ENCODE data around the gene GALNT16.

Gene GALNT16

DNA sequence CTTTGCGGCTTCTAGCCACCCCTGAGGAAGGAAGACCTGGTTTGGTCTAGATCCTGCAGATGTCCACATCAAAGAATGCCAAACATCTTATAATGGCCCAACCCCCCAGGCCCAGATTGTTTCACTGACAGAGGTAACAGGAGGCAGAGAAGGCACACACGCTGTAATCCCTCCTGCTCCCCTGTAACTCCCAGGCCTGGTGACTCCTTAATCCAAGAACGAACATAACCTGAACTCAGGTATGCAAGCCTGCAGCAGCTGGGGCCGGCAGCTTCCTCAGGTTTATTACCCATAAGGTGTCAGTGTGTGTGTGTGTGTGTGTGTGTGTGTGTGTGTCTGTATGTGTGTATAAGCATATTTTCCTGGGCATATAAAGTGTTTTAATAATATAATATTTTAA lies 85.4 kb downstream of the GALNT16 start:
- no peak overlapping the region for H3K27ac ChIP-seq (ENCODE audit: low read depth, low read length)
- H3K9me3 ChIP-seq (ENCODE audit: insufficient read depth, low read depth, low read length), result no peaks in the 10 kb centered on the region
- H3K27me3 ChIP-seq (ENCODE audit: insufficient read depth, low read length), result no peaks in the 10 kb centered on the region
- WGBS, result 70% methylated on average over 4 of the region's 4 CpGs
- no peak overlapping the region for H3K4me3 ChIP-seq (ENCODE audit: low read length)
- H3K36me3 ChIP-seq (ENCODE audit: insufficient read depth, low read length), result no peaks in the 10 kb centered on the region
- peaks cover 5% of the 10 kb centered on the region; the same call in 1 of the 2 replicates for H3K4me1 ChIP-seq (ENCODE audit: insufficient read depth, low read length)
- H3K9ac ChIP-seq (ENCODE audit: low read depth, low read length), result no peak overlapping the region

DNA sequence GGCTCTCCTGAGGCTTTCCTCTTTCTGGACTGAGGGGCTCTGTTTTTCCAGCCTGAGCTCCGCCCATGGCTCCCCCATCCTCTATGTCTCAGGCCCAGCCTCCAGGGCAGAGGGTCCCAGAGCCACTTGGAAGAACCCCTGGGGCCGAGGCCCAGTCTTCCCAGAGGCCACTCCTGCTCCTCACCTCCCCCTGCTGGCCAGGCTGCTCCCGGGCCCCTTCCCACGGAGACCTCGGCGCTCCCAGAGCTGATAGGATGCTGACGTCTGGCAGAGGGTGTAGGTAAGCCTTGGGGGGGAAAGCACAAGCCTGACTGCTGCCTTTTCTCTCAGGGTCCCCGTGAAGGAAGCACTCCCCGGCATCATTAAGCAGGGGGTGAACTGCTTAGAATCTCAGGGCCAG lies 86.8 kb downstream of the GALNT16 start:
- Histone ChIP-seq H3K4me1 (ENCODE audit: insufficient read depth, low read length) (peaks cover 8% of the 10 kb centered on the region; the same call in 1 of the 2 replicates), H3K36me3 (ENCODE audit: insufficient read depth, low read length) (no peaks in the 10 kb centered on the region), H3K27ac (ENCODE audit: low read depth, low read length) (no peak overlapping the region), H3K9ac (ENCODE audit: low read depth, low read length) (no peak overlapping the region), H3K4me3 (ENCODE audit: low read length) (no peak overlapping the region), H3K27me3 (ENCODE audit: insufficient read depth, low read length) (no peaks in the 10 kb centered on the region), H3K9me3 (ENCODE audit: insufficient read depth, low read depth, low read length) (no peaks in the 10 kb centered on the region)
- 29% methylated on average over 9 of the region's 9 CpGs for WGBS

DNA sequence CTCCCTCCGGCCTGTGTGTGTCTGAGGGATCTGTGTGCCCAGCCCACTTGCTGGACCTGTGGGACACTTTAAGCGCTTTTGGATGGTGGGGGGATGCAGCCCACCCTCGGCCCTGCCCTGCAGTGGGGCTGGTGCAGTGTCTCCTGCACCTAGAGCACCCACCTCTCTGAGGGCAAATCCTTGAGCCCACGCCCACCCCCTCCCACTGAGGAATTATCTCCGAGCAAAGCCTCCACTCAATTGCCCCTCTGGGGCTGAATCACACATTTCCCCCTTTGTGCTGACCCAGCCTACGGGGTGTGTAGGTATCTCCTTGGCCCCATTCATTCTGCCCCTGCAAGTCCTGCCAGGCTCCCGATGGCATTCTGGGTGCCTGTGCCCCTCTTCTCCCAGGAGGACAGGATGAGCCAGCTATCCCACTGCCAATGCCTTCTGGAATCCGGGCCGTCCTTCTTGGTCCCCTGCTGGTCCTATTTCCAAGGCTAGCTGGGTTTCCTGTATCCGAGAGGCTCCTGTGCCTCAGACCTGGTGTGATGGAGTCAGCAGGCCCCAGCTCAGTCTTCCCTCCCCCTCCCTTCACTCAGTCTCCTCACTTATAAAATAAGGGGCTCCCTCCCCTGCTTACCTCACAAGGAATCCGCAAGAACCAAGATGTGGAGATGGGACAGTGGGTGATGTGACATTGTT lies 89.3 kb downstream of the GALNT16 start:
- Histone ChIP-seq H3K9me3 (ENCODE audit: insufficient read depth, low read depth, low read length) (no peaks in the 10 kb centered on the region), H3K27ac (ENCODE audit: low read depth, low read length) (no peak overlapping the region), H3K4me3 (ENCODE audit: low read length) (no peak overlapping the region), H3K4me1 (ENCODE audit: insufficient read depth, low read length) (peaks cover 8% of the 10 kb centered on the region; the same call in 1 of the 2 replicates), H3K9ac (ENCODE audit: low read depth, low read length) (no peak overlapping the region), H3K27me3 (ENCODE audit: insufficient read depth, low read length) (no peaks in the 10 kb centered on the region), H3K36me3 (ENCODE audit: insufficient read depth, low read length) (no peaks in the 10 kb centered on the region)
- WGBS, result 78% methylated on average over 11 of the region's 11 CpGs

DNA sequence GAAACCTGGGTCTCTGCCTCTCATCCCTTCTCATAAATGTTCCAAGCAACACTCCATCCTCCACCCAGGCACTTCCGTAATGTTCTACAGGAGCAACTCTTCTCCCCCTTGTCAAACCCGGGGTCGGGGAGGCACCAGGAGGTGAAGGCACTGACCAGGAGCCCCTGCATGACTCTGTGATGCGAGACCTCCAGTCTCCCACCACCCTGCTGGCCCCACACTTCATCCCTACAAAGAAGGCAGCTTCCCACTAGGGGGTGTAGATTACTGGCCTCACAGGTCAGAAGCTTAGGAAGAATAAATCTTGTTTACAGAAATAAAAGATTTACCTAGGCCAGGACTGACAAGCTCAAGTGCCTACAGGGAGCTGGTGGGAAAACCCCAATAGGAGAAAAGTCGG lies 90.9 kb downstream of the GALNT16 start:
- Histone ChIP-seq H3K36me3 (ENCODE audit: insufficient read depth, low read length) (no peaks in the 10 kb centered on the region), H3K9me3 (ENCODE audit: insufficient read depth, low read depth, low read length) (no peaks in the 10 kb centered on the region), H3K9ac (ENCODE audit: low read depth, low read length) (no peak overlapping the region), H3K4me3 (ENCODE audit: low read length) (no peak overlapping the region), H3K4me1 (ENCODE audit: insufficient read depth, low read length) (peaks cover 8% of the 10 kb centered on the region; the same call in 1 of the 2 replicates), H3K27ac (ENCODE audit: low read depth, low read length) (no peak overlapping the region), H3K27me3 (ENCODE audit: insufficient read depth, low read length) (no peaks in the 10 kb centered on the region)
- WGBS, result 81% methylated on average over 5 of the region's 5 CpGs

DNA sequence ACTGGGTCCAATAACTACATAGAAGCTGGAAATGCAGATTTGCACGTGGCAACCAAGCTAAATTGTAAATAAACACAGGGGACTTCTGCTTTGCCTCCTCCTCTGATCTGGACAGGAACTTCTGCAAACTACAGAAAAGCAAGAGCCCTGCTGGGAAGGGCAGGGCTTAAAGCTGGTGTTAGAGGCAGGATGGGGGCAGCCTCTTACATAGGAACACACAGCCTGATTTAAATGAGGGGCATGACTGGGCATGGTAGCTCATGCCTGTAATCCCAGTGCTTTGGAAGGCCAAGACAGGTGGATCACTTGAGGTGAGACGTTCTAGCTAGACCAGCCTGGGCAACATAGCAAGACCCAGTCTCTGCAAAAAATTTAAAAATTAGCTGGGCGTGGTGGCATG lies 91.4 kb downstream of the GALNT16 start:
- no peaks in the 10 kb centered on the region for H3K36me3 ChIP-seq (ENCODE audit: insufficient read depth, low read length)
- H3K27me3 ChIP-seq (ENCODE audit: insufficient read depth, low read length), result no peaks in the 10 kb centered on the region
- WGBS, result 70% methylated on average over 3 of the region's 3 CpGs
- H3K9ac ChIP-seq (ENCODE audit: low read depth, low read length), result no peak overlapping the region
- peaks cover 5% of the 10 kb centered on the region; the same call in 1 of the 2 replicates for H3K4me1 ChIP-seq (ENCODE audit: insufficient read depth, low read length)
- H3K4me3 ChIP-seq (ENCODE audit: low read length), result no peak overlapping the region
- no peaks in the 10 kb centered on the region for H3K9me3 ChIP-seq (ENCODE audit: insufficient read depth, low read depth, low read length)
- no peak overlapping the region for H3K27ac ChIP-seq (ENCODE audit: low read depth, low read length)

DNA sequence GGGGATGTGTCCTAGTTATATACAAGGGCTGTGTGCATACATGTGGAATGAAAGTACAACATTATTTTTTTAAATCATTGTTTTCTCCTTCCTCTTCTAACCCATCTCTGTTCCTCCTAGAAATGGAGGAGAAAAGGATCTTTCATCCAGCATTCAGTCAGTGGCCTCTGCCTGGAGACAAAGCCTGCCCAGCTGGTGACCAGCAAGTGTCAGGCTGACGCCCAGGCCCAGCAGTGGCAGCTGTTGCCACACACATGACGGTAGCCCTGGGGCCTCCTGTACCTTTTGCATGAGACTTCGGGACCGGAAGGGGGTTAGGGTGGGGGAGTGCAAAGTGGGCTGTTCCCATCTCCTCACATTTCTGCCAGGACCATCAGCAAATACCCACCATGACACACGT lies 92.0 kb downstream of the GALNT16 start:
- H3K27me3 ChIP-seq (ENCODE audit: insufficient read depth, low read length), result no peaks in the 10 kb centered on the region
- H3K4me1 ChIP-seq (ENCODE audit: insufficient read depth, low read length), result peaks cover 3% of the 10 kb centered on the region; the same call in 1 of the 2 replicates
- no peak overlapping the region for H3K4me3 ChIP-seq (ENCODE audit: low read length)
- no peaks in the 10 kb centered on the region for H3K36me3 ChIP-seq (ENCODE audit: insufficient read depth, low read length)
- H3K27ac ChIP-seq (ENCODE audit: low read depth, low read length), result no peak overlapping the region
- WGBS, result 83% methylated on average over 3 of the region's 5 CpGs
- no peaks in the 10 kb centered on the region for H3K9me3 ChIP-seq (ENCODE audit: insufficient read depth, low read depth, low read length)
- H3K9ac ChIP-seq (ENCODE audit: low read depth, low read length), result no peak overlapping the region

DNA sequence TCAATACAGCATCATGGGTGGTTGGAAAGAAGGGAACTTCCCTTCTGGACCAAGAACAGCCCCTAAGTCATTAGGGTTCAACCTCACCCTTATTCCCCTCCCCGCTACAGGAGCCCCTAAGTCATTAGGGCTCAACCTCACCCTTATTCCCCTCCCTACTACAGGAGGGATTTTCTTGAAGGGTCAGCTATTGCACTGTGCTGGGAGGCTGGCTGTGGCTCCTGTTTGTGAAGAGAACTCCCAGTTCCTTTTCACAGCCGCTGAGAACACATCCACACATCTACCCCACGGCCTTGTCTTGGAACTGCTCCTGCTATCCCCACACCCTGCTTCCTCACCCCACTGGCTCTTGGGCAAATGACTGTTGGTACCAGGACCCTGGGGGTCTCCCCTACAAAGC lies 93.2 kb downstream of the GALNT16 start:
- H3K27ac ChIP-seq (ENCODE audit: low read depth, low read length), result no peak overlapping the region
- 94% methylated on average over 3 of the region's 3 CpGs for WGBS
- H3K9me3 ChIP-seq (ENCODE audit: insufficient read depth, low read depth, low read length), result no peaks in the 10 kb centered on the region
- no peaks in the 10 kb centered on the region for H3K27me3 ChIP-seq (ENCODE audit: insufficient read depth, low read length)
- no peak overlapping the region for H3K9ac ChIP-seq (ENCODE audit: low read depth, low read length)
- H3K36me3 ChIP-seq (ENCODE audit: insufficient read depth, low read length), result no peaks in the 10 kb centered on the region
- no peak overlapping the region for H3K4me3 ChIP-seq (ENCODE audit: low read length)
- H3K4me1 ChIP-seq (ENCODE audit: insufficient read depth, low read length), result peaks cover 3% of the 10 kb centered on the region; the same call in 1 of the 2 replicates

DNA sequence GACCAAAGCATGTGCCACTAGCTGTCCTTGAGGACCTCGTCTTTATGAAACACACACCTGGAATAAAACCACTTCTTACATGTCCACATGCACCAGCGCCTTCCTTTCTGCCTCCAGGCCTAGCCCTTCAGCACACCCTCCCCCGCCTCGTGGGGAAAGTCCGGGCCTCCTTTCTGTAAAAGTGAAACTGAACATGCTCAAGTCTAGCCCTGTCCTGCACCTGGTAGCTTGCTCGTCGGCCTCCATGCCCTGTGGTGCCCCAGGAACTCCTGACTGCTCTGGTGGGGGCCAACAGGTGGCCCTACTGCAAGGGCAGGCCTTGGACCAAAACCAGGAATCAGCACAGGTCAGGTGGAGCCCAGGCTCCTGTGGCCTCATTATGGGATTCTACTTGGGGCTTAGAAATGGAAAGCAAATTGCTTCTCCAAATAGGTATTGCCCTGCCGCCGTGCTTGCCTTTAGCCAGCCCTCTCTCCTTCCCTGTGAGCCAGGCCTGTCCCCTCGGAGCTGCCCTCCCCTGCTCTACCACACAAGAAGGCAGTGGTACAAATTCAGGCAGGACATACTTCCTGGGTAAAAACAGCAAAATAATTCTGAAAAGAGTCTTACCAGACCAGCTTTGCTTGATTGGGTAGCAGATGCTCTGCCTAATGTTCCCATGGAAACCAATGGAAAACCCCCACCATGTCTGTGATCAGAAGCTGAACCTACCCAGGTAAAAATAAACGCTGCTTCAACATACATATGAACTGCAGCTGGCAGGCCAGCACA lies 94.6 kb downstream of the GALNT16 start:
- Histone ChIP-seq H3K9ac (ENCODE audit: low read depth, low read length) (no peak overlapping the region), H3K4me3 (ENCODE audit: low read length) (no peak overlapping the region), H3K9me3 (ENCODE audit: insufficient read depth, low read depth, low read length) (no peaks in the 10 kb centered on the region), H3K4me1 (ENCODE audit: insufficient read depth, low read length) (peaks cover 3% of the 10 kb centered on the region; the same call in 1 of the 2 replicates), H3K27me3 (ENCODE audit: insufficient read depth, low read length) (no peaks in the 10 kb centered on the region), H3K36me3 (ENCODE audit: insufficient read depth, low read length) (no peaks in the 10 kb centered on the region), H3K27ac (ENCODE audit: low read depth, low read length) (no peak overlapping the region)
- 88% methylated on average over 11 of the region's 11 CpGs for WGBS

DNA sequence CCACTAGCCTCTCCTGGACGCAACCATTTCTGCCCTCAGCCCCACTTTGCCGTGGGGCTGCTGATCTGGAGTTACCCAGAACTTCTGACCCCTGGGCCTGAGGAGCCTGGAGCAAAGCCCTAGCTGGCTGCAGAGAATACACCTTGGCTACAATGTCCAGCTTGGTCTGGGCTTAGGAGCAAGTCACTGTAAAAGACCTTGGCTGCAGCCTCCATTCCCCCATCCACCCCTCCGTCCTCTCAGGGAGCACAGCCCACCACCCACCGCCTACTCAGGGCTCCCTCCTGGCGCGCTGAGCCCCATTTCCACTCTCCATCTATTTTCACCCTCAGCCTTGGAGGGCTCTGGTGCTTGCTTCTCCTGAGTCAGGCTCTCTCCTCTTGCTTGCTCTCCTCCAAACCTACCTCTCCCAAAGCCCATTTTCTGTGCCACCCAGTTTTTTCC lies 95.2 kb downstream of the GALNT16 start:
- Histone ChIP-seq H3K27ac (ENCODE audit: low read depth, low read length) (no peak overlapping the region), H3K9me3 (ENCODE audit: insufficient read depth, low read depth, low read length) (no peaks in the 10 kb centered on the region), H3K9ac (ENCODE audit: low read depth, low read length) (no peak overlapping the region), H3K4me3 (ENCODE audit: low read length) (no peak overlapping the region), H3K36me3 (ENCODE audit: insufficient read depth, low read length) (no peaks in the 10 kb centered on the region), H3K4me1 (ENCODE audit: insufficient read depth, low read length) (peaks cover 3% of the 10 kb centered on the region; the same call in 1 of the 2 replicates), H3K27me3 (ENCODE audit: insufficient read depth, low read length) (no peaks in the 10 kb centered on the region)
- WGBS, result 91% methylated on average over 6 of the region's 6 CpGs

DNA sequence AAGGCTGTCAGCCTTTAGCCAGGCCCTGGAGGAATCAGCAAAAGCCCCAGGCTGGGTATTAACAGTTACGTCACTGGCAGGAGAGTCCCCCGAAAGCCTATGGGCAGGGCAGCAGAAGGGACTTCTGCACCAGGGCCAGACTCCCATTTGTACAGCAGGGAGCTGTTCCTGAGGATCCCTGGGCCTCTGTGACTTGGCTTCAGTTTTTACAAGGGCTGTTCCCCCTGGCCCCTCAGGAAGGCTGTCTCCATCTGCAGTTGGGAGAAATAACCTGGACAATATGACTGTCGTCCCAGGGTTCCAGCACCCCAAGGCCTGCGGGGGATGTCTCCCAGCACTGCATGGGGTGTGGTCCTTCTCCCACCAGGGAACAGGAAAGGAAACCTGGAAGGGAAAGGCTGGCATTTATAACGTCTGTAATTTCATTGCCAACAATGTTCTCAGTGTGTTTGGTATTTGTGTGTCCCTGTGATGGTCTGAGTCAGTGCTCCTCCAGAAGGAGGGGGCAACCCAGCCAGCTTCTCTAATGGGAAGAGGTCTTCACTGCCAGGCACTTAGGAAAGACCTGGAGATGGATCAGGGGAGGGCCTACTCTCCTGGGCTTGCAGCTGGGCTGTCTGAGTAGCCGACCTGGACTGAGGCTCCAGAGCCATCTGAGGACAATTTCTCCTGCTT lies 95.8 kb downstream of the GALNT16 start:
- Histone ChIP-seq H3K9me3 (ENCODE audit: insufficient read depth, low read depth, low read length) (no peaks in the 10 kb centered on the region), H3K27ac (ENCODE audit: low read depth, low read length) (no peak overlapping the region), H3K4me1 (ENCODE audit: insufficient read depth, low read length) (peaks cover 3% of the 10 kb centered on the region; the same call in 1 of the 2 replicates), H3K27me3 (ENCODE audit: insufficient read depth, low read length) (no peaks in the 10 kb centered on the region), H3K36me3 (ENCODE audit: insufficient read depth, low read length) (no peaks in the 10 kb centered on the region), H3K4me3 (ENCODE audit: low read length) (no peak overlapping the region), H3K9ac (ENCODE audit: low read depth, low read length) (no peak overlapping the region)
- 89% methylated on average over 6 of the region's 6 CpGs for WGBS

Data from HUES64 (cell line).